HL-60/S4 treated with retinoic acid at 250 ng/mL for 4 days and 3 days (cell line): ENCODE data around the gene CADM2.
"Not testable (repeated sequence)": the region's sequence is repeated elsewhere in the genome, so short reads cannot be mapped to it uniquely, and the experiment has no call there.

Experiments used
- in situ Hi-C: fragments of 300-500 bp; cut with MboI; formaldehyde crosslinking; loops from 2 replicates; pipeline ENCODE4 v1.7.0; 2022; ENCODE audit warnings: low sequenced_read_pairs

Gene CADM2

DNA sequence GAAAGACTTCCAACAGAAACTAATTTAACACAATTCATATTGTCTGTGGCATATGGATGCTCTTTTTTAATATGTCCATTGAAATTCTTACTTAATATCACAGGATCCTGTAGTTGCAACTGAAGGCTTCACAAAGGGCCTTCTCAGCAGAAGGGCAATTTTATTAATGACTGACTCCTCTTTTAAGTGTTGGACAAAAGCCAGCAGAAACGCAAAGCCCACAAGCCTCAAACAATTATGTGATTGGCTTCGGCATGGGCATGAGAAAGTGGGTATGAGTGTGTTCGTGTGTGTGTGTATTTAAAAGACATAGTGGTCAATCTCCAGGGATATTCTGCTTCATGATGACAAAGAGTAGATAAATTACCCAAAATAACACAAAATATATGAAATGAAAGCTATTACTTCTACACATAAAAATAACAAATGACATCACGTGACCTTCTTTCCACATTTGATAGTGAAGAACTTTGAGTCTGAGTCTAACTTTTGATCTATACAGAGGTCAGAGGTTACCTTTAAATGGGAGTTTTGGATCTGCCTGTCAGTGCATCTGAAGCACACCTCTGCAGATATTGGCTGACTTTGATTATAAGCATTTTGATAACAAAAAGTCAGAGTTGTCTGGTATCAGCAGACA is 496.9 kb downstream of the CADM2 start:
- in situ Hi-C loops = no loop called here

- in situ Hi-C loops = no loop called here
Measured at GRCh38 chr3:85474241-85474640, 515.5 kb downstream of the CADM2 start.

GRCh38 chr3:85475346-85475745 is 516.6 kb downstream of the CADM2 start:
- in situ Hi-C loops = no loop called here

DNA sequence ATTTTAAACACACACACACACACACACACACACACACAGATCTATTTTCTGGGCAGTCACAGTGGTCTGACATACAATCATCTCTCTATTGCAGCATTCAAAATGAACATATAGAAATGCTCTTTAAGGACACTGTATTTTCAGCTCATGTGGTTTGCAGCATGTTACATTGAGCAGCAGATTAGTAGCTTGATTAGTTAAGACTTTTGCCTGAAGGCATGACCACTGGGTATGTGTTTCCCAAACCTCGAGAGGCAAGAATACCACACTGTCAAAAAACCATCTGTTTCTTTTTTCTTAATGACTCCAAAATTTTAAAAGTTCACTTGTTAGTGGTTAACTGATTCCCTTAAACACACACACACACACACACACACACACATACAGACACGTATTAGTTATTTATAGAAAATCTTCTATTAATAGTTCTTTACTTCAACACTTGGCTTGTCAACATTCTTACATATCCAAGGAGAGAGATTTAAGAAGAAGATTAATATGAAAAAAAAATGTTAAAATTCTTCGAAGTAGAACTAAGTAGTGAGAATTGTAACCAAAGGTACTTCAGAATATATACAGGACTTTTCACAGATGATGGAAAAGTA is 518.2 kb downstream of the CADM2 start:
- in situ Hi-C loops = no loop called here

DNA sequence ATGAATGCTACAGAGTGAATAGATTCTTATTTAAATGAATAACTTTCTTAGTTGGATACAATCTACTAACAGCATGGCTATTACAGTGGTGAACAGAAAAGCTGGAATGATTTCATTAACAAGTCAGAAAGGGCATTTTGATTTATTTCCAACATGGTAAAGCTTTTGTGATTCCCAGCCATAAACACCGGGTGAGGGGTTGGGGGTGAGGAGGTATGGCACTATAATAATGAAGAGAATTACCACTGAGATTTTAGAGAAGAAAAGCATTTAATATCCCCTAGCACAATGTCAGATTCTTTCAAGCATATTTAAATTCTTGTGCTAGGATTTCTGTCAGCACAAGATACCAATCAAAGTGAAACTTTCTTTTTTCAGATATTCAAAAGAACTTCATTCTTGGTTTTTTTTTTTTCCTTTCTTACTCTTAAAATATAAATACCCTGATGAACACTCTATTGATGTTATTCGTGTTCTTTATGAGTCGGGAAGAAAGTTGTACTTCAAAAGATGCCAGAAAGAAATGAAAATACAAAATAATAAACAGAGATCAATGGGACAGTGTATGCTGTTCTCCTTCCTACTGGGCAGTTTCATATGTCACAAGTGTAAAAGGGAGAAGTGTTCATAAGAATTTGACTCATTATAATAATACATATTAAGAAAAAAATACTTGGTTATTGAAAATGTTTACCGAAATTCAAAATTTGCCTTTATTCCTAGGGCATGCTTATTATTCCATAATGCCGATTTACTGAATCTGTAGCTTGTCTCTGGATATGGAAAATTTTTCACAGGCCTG is 522.8 kb downstream of the CADM2 start:
- in situ Hi-C loops = no loop called here

GRCh38 chr3:85482213-85482490 is 523.4 kb downstream of the CADM2 start:
- in situ Hi-C loops = no loop called here

GRCh38 chr3:85483986-85484385 is 525.2 kb downstream of the CADM2 start:
- in situ Hi-C loops = no loop called here

GRCh38 chr3:85487375-85487774 is 528.6 kb downstream of the CADM2 start:
- in situ Hi-C loops = no loop called here

- in situ Hi-C loops = no loop called here
Measured at GRCh38 chr3:85495602-85496001, 536.8 kb downstream of the CADM2 start.

DNA sequence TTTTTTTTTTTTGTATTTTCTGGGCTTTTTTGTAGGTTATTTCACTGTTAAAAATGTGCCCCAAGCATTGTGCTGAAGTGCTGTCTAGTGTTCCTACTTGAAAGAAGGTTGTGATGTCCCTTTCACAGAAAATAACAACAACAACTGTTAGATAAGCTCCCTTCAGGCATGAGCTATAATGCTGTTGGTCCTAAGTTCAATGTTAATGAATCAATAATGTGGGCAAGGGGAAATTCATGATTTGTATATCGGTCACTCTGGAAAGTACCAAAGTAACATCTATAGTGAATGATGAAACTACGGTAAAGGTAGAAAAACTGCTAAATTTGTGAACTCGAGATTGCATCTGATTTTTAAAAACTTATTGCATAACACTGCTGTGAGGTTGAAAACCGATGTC is 539.4 kb downstream of the CADM2 start:
- in situ Hi-C loops = no loop called here

DNA sequence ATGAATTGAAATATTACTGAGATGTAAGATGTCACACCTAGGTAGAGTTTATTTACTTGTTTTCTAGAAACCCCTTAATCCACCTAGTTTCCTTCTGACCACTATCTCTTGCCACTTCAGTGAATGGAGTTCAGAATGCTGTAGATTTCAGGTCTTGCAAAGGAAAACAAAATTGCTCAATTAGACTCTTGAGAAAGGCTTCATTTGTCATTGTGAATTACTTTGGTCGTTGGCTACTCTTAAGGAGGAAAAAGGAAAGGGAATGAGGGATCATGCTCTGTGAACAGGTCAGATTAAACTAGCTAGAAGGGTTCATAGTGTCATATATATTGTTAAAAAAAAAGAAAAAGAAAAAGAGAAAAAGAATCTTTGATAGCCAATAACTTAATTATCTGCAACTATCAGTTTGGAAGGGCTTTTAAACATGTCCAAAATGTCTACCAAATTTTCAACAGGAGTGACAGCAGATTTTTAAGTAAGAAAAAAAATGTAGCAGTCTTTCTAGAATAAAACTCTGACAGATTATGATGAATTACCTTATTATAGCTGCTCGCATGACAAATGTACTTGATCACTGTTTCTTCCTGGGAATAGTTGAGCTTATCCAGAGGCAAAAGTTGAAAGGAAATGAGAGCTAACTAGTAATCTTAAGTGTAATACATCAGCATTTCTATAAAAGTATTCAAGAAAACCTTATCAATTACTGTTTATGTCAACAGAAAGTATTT is 543.5 kb downstream of the CADM2 start:
- in situ Hi-C loops = no loop called here

DNA sequence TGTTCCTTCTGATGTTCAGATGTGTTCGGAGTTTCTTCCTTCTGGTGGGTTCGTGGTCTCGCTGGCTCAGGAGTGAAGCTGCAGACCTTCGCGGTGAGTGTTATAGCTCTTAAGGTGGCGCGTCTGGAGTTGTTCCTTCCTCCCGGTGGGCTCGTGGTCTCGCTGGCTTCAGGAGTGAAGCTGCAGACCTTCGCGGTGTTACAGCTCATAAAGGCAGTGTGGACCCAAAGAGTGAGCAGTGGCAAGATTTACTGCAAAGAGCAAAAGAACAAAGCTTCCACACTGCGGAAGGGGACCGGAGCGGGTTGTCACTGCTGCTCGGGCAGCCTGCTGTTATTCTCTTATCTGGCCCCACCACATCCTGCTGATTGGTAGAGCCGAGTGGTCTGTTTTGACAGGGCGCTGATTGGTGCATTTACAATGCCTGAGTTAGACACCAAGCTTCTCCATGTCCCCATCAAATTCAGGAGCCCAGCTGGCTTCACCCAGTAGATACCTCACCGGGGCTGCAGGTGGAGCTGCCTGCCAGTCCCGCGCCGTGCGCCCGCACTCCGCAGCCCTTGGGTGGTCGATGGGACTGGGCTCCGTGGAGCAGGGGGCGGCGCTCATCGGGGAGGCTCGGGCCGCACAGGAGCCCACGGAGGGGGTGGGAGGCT is 545.5 kb downstream of the CADM2 start:
- in situ Hi-C loops = not testable (repeated sequence)

- in situ Hi-C loops = not testable (repeated sequence)
Measured at GRCh38 chr3:85504785-85505511, 546.2 kb downstream of the CADM2 start.

GRCh38 chr3:85507052-85507451 is 548.3 kb downstream of the CADM2 start:
- in situ Hi-C loops = not testable (repeated sequence)

- in situ Hi-C loops = no loop called here
Measured at GRCh38 chr3:85508659-85509058, 549.9 kb downstream of the CADM2 start.

GRCh38 chr3:85516146-85516545 is 557.4 kb downstream of the CADM2 start:
- in situ Hi-C loops = no loop called here

DNA sequence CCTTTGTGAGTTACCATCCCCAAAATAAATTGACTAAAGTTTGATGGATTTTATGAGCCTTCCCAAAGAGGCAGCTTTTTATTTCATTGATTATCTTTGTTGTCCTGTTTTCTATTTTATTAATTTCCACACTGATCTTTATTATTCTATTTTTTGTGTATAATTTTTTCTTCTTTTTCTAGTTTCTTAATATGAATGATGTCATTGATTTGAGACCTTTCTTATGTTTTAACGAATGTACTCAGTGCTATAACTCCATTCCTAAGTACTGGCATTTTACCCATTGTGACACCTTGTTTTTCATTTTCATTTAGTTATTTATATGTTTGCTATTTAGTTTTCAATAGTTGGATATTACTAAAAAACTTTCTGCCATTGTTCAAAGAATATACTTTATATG is 565.3 kb downstream of the CADM2 start:
- in situ Hi-C loops = no loop called here

GRCh38 chr3:85525264-85525663 is 566.5 kb downstream of the CADM2 start:
- in situ Hi-C loops = no loop called here

DNA sequence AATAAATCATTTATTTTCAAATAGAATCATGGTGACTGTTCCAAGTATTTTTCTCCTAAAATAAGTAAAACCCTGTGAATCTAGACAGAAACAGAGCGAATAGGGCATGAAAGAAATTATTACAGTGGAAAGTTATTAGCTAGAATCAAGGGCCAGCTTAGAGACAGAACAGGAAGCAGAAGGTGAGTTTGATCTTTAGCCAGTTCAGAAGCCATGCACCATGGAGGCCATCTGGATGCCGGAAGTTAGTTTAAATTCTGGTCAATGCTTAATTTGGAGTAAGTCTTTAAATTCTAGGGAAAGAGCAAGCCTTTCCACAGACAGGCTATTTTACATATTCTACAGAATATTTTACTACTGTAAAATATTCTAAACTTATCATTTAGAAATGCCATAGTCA is 574.8 kb downstream of the CADM2 start:
- in situ Hi-C loops = no loop called here

DNA sequence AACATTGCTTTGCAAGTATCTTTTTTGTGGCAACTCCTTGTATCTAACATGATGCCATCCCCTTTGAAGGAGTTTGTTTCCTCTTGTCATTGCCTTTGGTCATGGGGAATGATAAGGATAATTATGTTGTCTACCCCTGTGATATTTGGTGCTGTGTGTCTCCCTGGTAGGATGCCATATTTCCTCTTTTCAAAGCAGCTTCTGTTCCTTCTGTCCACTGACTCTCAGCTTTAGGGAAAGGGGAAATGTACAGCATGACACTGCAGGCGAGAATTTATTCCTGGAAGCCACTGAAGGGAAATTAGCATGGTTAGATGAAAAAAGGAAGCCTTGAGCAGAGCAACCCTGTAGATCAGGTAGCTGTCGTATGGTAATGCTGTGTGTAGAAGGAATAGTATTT is 576.7 kb downstream of the CADM2 start:
- in situ Hi-C loops = no loop called here

GRCh38 chr3:85539232-85539631 is 580.4 kb downstream of the CADM2 start:
- in situ Hi-C loops = no loop called here
